Right renal cortex interstitium (tissue), 3 donors: ENCODE measurements around the gene DCTN4. TPM values are rescaled to one million over a fixed set of nuclear protein-coding genes. Genes with fewer than 3 reads are reported as not detected.
"Not testable (repeated sequence)": the region's sequence is repeated elsewhere in the genome, so short reads cannot be mapped to it uniquely, and the experiment has no call there.

ENCODE experiments used
- DNase-seq, 3 donors: peaks; one replicate each; pipeline ENCODE4 v3.0.0-alpha.2; 2013; ENCODE audit warnings: low read depth in 3 of 3, low spot score in 2 of 3
- polyA plus RNA-seq, 3 donors: library from polyadenylated mRNA; unstranded; fragments of 120-200 nt; gene quantifications; one replicate each; pipeline ENCODE4 v1.2.1, GENCODE V29; 2013; ENCODE audit not compliant: insufficient read length in 3 of 3

DCTN4 gene
- polyA plus RNA-seq, 3 donors: 55.5 to 60.9 (median 60.1) TPM

GRCh38 chr5:150778517-150779396 lies 19.9 kb upstream of the DCTN4 start, which contains the start of gene SMIM3:
Gene SMIM3 (plus strand): TSS chr5:150778757. CDS start chr5:150795441, 16,684 bp downstream.
- DNase-seq: peak in 1 of 3 donors; percentile 78

DNA sequence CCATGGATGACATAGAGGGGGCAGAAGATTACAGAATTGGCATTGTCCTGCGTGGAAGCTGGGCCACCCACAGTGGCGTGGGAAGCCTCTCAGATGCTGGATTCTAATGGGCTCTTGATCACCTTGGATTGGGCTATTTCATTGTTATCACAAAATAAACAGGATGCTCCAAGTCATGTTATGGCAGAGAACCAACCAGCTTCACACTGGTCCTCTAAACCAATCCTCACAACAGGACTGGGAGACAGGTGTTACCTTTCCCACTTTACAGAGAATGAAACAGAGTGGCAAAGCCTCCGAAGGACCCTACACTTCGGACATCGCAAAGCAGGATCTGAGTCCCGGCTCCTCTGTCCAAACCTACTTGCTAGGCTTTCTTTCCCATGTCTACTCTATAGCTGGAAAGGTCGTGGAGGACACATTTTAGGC lies 19.3 kb upstream of the DCTN4 start:
- DNase-seq: no peak

DNA sequence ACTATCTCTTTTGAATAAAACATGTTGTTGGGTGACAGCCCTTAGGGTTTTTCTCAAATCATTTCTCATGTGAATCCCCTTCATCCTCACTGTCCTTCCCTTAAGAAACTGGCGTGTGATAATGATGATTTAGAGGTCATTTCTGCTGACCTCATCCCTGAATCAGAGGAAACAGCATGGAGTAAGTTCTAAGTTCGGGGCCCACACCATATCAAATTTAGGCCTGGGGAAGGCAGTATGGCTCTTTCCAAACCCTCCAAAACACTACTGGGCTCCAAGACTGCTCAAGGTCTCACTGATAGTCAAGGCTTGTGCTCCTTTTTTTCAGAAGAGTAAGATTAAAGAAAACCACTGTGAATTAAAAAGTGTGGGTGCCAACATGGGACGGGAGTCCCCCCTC lies 18.9 kb upstream of the DCTN4 start:
- DNase-seq: no peak

DNA sequence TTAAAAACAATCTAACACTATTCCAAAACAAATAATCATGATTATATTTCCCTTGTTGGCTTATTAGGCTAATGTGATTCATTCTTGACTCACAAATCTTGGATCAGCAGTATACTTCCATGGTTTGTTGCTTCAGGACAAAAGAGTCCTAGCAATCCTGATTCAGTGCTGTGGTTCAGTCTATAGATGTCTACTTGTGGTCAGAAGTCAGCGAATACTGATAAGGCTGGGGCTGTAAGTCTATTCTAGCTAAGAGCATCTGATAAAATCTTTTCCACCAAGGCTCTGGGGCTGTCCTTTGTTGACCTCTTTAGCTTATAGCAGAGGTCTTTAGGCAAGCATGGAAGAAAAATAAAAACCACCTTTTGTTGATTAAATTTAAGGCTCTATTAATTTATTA lies 15.3 kb upstream of the DCTN4 start:
- no peak for DNase-seq

- DNase-seq: no peak
Observed at GRCh38 chr5:150771034-150771795, 12.4 kb upstream of the DCTN4 start.

- no peak for DNase-seq
Observed at GRCh38 chr5:150766251-150766650, 7.4 kb upstream of the DCTN4 start.

DNA sequence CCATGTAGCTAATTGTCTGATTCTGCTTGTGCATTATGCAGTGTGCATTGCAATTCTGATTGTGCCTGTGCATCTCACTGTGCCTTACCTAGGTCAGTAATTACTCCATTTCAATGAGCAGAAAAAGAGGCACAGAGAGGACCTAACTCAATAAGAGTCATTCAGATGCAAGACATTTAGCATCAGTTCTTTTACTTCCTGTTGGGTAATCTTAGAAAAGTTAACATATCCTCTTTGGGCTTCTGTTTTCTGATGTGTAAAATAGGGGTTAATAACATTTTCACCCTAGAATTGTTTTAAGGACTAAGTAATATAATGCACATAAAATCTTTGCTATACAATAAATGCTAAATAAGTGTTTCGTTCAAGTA lies 7.0 kb upstream of the DCTN4 start:
- no peak for DNase-seq

DNA sequence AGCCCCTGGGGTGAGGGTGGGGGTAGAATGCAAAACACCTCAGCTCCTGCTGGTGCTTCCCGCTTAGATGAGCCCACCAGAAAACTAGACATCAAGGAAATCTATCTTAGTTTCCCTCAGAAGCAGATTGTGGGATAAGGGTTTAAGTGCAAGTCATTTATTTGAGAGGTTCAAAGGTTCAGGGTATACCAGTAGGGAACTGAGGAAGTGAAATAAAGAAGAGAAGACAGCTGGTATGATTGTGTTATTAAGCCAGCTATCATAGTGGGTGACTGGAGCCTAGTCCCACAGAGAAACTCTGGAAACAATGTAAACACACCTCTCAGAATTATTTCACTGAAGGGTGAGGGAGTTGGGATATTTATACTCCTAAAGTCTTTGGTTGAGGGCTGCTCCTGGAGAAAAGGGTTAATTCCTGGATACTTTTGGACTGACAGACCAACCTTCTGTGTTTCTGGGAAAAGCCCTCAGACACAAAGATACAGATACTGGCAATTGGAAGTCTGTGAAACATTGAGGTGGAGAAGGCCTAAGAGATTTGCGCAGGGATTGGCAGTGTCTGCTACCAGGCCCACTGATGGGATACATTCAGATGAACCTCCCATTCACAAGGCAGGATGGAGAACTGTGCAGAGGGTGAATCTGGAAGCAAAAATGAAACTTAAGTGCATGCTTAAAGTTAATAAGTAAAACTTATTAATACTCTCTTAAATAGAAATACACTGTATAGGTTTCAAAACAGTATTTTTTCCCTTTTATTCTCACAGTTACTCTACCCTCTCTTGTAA lies 6.4 kb upstream of the DCTN4 start:
- DNase-seq: no peak

- no peak for DNase-seq
Observed at GRCh38 chr5:150764530-150764929, 5.7 kb upstream of the DCTN4 start.

GRCh38 chr5:150763023-150763769 lies 4.4 kb upstream of the DCTN4 start:
- no peak for DNase-seq

- DNase-seq: no peak
Observed at GRCh38 chr5:150762211-150762610, 3.4 kb upstream of the DCTN4 start.

- DNase-seq: no peak
Observed at GRCh38 chr5:150759334-150759583, 442 bp upstream of the DCTN4 start.

GRCh38 chr5:150758203-150758530 lies 650 bp downstream of the DCTN4 start:
- no peak for DNase-seq

DNA sequence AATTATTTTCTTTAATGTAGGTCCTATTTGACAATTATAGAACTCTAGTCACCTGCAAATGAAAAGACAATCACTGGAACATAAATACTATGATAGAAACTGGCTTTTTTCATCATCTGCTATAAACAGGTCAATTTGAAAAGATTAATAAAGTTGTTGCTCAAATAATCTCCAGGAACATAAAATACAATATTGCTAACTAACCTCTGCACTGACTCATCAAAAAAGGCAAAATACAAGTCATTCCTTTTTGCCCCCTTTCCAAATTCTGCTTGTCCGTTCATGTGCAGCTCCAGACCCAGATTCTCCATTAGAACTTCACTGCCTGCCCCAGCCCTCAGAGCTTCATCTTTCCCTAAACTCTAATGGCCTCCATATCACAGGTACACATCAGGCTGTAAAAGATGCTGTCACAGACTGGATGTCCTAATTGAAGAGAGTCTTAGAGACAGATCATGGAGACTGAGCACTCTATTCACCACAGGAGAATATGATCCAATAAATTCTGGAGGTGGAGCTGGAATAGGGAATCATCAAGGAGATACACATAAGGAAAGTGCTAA lies 1.6 kb downstream of the DCTN4 start:
- DNase-seq: no peak

DNA sequence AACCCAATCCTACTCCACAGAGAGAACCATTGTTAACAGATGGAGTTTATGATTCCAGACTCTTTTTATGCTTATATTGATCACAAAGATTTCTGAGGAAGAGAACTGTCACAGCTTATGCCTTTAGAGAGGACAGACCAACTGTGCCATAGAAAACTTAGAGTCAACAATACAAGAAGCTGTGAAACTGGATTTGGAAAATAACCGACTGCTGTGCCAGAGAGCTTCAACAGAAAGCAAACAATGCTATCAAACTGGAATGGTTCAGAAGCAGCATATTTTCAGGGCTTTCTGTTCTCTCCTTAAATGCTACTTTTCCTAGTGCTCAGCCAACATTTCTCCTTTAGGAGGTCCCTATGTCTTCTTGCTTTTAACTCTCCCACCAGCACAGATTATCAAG lies 5.0 kb downstream of the DCTN4 start:
- no peak for DNase-seq

DNA sequence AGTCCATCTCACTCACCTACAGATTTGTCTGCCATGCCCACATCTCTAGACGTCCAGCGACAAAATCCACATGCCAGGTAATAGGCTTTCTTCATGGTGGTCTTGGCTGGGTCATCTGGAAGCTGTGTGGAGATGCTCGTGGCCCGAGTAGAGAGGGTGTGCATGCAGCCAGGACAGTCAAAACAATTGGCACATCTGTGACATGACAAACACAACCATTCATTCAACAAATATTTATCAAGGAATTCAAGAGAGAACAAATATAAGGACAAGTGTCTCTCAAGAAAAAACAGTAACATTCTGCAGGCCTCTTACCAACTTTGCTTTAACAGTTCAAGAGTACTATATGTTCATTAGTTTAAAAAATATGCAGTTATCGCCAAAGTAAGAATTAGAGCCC lies 5.4 kb downstream of the DCTN4 start:
- no peak for DNase-seq

GRCh38 chr5:150751096-150751891 lies 7.5 kb downstream of the DCTN4 start:
- DNase-seq: no peak

GRCh38 chr5:150750469-150750868 lies 8.3 kb downstream of the DCTN4 start:
- no peak for DNase-seq

DNA sequence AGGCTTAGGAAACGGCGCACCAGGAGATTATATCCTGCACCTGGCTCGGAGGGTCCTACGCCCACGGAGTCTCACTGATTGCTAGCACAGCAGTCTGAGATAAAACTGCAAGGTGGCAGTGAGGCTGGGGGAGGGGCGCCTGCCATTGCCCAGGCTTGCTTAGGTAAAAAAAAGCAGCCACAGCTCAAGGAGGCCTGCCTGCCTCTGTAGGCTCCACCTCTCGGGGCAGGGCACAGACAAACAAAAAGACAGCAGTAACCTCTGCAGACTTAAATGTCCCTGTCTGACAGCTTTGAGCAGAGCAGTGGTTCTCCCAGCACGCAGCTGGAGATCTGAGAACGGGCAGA lies 15.7 kb downstream of the DCTN4 start:
- not testable (repeated sequence) for DNase-seq
